8988T (cell line): ENCODE measurements around the gene CFC1B.
"Not testable (repeated sequence)": the region's sequence is repeated elsewhere in the genome, so short reads cannot be mapped to it uniquely, and the experiment has no call there.

Experiments
- DNase-seq: peaks from one replicate; pipeline ENCODE4 v3.0.0; 2011

Gene CFC1B

DNA sequence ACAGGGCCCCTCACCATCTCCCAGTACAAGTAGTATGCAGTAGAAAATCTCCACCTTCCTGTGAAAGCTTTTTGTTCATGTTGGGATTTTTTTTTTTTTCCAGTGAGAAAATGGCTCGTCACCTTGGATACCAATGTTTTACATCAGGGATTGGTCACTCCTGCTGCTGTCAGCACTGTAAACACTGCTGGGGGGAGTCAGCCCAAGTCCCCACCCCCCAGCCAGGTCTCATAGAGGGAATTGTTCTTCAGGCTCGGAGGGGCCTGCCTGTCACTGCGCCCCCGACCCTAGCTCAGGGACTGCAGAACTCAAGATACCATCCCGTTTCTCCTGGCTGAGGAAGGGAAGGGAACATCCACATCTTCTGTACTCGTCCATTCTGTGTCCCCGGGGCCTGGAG, at the start of gene CFC1B:
CFC1B (plus strand) TSS at position 231 of the 400 bp plus-strand sequence. CDS start 263 bp downstream, outside the sequence.
- not testable (repeated sequence) for DNase-seq

DNA sequence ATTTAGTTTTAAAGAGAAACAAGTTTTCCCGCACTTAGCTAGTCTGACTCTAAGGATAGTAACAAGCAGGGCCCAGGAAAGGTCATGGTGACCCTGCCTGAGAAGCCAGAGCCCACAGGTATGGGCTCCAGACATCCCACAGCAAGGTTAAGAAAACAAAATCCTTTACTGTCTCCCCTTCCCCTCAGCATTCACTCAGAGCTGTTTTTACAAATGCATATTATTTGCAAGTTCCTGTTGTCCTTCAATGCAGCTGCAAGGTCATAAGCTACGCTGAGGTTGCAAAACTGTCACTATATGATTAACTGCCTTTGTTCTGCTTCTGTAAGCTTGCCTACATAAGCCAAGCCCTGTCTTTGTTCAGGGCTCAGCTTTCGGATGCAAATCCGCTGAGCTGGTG, 29.9 kb upstream of the CFC1B start:
- DNase-seq, result not testable (repeated sequence)

DNA sequence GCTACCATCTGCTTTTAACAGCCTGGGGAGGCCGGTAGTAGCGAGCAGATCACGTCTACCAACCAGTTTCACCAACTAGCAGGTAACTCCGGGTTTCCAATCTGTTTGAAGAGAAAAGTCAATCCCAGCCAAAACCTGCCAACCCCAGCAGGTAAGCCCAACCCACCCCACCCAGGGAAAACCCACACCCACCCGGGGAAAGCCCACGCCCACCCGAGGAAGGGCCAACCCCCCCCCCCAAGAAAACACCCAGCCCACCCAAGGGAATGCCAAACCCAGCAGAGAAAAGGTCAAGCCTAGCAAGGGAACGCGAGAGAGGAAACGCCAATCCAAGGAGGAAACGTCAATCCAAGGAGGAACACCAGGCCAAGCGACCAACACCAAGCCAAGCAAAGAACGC, 11.8 kb upstream of the CFC1B start, which contains the start of gene POTEI:
POTEI (minus strand) TSS at position 101 of the 400 bp plus-strand sequence; CDS start at position 8, 93 bp downstream.
- DNase-seq, result not testable (repeated sequence)

DNA sequence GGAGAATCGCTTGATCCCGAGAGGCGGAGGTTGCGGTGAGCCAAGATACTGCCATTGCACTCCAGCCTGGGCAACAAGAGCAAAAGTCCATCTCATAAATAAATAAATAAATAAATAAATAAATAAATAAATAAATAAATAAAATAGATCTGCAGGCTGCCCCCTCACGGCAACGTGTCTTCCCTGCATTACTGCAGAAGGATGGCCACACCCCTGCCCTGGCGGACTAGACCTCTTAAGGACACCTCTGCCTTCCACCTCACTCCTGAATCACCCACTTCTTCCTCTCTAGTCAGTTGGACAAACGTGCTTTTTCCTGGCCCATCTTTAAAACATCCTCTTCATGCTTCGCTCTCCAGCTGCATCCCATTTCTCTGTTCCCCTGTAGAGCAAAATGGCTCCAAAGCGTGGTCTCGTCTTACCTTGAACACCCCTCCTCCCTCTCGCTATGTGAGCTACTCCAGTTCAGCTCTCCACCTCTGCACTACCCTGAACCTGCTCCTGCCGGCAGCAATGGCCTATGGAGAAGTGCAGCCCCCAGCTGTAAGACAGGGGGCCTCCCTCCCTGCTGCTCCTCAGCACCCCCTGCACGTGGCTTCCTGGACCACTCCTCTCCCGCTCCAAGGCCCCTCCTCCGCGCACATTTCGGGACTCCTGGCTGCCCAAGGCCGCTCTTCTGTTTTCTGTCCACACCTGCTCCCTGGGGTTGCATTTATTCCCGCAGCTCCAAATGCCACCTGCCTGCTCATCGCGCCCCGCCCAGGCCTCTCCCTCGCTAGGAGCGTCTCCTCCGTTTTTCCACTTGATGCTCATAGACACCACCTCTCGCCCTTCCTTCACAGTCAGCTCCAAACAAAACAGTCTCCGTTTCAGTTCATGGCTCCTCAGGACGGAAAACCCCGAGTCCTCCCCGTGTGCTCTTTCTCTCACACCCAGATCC, 9.9 kb upstream of the CFC1B start:
- not testable (repeated sequence) for DNase-seq

DNA sequence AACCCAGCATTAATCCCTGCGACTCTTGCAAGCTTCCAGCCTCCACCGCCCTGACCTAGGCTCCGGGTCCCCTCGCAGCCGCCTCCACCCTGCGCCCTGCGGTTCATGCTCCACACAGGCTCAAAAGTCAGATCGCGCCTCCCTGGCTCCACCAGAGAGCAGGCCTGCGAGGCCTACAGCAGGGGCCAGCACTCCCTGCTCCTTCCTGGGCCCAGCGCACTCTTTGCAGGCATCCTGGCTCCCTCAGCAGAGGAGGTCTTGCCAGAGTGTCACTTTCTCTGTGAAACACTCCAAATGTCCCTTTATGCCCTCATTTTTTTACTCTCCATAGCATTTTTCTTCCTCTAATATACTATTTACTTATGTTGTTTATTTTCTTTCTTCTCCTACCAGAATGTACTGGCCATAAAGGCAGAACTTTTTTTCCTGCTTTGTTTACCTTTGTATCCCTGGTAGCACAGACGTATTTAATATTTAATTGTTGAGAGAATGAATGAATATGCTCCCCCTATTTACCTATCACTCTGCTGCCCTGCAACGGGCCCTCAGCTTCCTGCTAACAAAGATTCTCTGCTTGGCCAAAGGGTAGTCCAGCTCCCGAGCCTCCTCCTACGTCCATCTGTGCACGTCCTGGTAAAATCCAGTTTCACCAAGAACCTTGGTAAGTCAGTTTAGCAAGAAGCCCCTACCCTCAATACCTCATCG, 9.1 kb upstream of the CFC1B start:
- not testable (repeated sequence) for DNase-seq

DNA sequence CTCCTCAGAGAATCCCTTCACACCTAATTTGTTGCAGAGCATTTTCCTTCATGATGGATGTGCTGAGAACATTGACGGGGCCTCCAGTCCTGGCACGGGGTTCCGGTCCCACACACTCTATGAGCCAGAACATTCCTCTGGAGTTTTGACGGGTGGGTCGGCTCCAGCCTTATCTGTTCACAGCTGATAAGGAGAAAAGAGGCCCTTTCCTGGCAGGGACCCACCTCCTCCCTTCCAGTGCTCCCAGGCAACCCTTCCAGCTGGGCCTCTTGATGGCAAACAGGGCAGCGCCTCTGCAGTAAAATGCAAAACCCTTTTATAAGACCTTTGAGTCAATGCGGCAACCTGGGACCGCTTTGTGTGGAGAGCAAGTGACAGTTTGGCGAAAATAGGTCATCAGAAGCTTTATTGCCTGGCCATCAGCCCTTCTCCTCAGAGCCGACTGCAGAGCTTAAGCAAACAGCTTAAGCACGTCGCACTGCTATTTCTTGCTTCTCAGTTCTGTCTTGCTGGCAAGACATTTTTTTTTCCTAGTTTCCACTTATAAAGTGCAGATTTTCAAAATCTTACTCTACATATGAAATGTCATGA, 2.4 kb upstream of the CFC1B start:
- DNase-seq, result not testable (repeated sequence)

DNA sequence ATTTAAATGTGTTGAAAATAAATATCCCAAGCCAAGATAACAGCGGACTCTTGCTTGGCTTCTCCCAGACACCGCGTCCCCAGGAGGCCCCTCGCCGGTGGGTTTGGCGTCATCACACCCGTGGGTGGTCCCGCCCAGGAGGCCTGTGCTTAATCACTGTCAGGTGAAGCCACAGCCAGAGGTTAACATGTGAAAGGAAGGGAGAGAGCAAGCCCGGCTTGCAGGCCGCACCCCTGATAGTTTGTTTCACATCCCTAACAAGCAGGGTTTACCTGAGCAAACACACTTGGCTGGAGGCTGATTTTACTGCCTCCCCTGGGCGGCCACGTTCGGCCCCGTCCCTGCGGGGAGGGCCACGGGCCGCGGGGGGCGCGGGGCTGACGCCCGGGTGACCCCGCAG, 1.4 kb downstream of the CFC1B start:
- not testable (repeated sequence) for DNase-seq

DNA sequence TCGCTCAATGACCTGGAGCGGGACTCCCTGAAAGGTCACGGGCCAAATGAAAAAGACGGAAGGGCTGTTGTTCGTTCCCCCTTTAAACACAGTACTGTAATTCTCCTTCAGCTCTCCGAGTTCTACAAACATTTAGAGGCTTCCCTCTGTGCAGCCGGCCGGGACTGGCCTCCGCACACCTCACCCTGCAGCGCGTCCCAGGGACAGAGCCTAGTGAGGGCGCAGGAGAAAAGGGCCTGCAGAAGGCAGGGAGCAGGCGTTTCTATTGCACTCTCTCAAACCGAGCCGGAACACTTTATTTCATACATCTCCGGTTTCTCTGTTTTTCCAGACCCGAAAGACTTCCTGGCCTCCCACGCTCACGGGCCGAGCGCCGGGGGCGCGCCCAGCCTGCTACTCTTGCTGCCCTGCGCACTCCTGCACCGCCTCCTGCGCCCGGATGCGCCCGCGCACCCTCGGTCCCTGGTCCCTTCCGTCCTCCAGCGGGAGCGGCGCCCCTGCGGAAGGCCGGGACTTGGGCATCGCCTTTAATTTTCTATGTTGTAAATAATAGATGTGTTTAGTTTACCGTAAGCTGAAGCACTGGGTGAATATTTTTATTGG, 6.4 kb downstream of the CFC1B start:
- DNase-seq, result not testable (repeated sequence)

DNA sequence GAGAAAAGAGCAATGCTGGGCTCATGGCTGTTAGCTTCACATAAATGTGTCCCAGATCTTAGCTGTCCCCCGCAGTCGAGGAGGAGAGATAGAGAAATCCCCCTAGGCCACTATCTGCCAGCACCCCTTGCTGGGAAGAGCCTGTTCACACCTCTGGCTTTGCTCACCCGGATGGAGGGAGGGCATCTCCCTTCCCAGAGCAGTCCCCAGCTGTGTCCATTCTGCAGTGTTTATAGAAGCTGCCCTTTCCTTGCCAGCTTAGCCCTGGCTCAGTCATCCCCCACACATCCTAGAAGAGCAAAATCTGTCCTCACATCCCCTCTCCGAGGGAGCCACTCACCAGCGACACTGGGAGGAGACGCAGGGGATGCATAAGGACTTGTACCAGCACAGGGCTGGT, 8.5 kb downstream of the CFC1B start:
- DNase-seq, result not testable (repeated sequence)

DNA sequence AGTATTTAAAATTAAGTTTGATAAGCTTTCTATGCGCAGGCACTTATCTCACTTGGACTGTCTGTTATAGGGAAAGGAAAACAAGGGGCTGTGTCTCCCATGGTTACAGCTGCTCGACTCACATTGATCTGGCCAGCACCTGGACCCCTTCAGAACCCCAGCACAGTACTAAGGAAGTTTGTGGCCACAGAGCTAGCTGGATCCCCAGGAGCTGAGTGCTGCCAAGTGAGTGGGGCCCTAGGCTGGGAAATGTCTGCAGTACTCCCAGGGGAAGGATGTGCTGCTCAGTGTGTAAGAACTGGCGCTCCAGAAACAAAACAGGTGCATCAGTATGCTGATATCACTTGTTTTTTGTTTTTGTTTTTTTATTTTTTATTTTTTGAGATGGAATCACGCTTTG, 9.2 kb downstream of the CFC1B start:
- DNase-seq, result not testable (repeated sequence)

DNA sequence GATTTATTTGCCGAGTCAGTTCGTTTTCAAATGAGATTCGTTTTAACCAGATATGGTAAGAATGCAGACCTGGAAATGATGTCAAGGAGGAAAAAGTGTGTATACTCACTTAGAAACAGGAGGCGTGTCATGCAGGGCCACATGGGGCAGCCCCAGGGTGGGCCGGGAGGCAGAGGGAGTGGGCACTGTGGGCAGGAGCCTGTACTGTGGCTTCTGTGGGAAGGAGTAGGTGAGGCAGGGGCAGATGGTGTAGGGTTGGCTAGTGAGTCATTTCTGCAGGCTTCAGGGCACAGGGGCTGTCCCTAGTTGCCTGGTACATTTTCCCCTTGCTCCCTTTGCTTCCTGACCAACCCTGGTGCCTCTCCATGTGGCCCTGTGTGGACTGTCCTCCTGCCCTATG, 10.2 kb downstream of the CFC1B start:
- DNase-seq, result not testable (repeated sequence)

DNA sequence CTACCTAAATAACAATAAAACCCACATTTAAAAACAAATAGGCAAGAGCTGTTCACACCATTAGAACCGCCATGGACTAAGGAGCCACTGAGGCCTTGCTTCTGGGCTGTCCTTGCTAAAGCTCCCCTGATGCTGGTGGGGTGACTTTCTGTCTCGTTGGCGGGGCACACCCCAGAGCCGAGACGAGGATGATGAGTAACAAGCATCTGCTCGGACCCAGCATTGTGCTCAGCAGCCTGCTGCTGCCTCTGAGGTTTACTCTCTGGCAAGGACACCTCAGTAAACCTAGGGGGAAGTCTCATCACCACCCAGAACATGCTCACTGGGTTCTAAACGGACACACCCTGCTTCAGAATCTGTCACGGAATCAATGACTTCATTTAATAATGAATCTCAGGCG, 10.7 kb downstream of the CFC1B start:
- not testable (repeated sequence) for DNase-seq

DNA sequence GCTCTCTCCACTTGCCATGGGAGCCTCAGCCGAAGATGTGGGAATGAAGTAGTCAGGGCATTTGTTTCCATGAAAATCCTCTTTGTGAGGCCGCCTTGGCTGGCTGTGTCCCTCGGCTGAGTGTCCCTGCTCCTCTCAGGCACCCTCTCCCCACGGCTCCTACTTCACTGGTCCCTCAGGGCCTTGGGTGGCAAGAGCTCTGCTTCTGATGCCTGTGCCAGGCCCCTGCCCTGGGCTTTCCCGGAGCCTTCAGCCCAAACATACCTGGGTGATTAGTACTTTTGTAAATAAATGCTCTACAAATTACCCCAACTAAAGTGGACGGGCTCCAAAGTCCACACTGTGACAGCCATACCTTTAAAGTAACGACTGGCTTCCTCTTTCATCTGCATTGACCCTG, 15.6 kb downstream of the CFC1B start:
- not testable (repeated sequence) for DNase-seq

DNA sequence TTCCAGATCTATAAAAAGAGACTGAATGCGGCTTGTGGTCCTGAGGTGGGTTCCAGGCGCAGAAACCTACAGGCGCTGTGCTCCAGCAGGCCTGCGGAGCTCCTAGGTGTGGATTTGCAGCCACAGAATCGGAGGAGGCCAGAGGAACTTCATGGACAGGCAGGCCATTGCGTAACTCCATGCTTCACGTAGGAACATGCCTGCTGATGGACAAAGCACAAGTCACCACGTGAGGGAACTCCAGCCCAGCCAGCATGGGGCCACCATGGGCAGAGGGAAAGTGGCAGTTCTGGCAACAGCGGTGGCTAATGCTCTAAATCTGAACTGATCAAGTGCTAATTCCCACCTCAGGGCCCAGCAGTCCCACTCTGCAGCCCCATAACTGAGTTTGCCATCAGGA, 17.2 kb downstream of the CFC1B start:
- not testable (repeated sequence) for DNase-seq

DNA sequence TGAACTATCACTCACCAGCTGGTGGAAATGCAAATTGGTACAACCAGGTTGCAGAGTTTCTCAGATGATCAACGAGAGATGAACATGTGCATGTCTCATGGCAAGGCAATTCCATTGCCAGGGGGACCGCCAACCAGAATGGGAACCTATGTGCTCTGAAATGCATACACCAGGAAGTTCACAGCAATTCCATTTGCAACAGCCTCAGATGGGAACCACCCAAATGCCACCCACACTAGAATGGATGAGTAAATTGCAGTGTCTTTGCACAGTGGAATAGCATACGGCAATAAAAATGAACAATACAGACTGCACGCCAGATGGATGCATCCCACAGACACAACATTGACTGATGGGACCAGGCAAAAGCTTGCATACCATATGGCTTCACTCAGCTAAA, 21.8 kb downstream of the CFC1B start:
- DNase-seq, result not testable (repeated sequence)

DNA sequence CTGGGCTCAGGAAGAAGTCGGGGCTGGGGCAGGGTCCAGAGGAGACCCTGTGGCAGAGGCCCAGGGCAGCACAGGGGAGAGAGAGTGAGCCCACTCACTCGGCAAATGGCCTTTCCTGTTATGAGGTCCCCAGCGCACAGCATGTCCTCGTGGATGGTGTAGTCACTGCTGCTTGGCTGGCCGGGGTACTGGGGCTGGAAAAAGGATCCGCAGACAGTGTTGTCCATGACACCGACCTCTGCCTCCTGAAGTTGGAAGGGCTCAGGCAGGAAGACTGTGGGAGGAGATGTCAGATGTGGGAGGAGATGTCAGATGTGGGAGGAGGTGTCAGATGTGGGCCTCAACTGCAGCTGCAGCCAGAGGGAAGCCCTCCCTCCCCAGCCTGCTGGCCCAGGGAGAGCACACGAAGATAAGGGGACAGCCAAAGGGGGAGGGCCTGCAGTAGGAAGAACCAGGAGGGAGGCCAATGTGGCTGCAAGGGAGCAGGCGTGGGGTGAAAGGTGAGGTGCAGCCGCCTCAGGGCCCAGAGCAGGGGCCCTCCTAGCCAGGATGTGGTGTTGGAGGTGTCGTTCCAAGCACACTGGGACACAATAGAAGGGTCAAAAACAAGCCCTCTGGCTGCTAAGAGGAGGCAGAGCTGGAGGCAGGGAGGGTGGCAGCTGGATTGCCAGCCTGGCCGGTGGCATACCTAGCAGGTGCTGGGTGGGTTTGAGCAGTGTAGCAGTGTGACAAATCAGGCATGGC, 22.9 kb downstream of the CFC1B start:
- not testable (repeated sequence) for DNase-seq

DNA sequence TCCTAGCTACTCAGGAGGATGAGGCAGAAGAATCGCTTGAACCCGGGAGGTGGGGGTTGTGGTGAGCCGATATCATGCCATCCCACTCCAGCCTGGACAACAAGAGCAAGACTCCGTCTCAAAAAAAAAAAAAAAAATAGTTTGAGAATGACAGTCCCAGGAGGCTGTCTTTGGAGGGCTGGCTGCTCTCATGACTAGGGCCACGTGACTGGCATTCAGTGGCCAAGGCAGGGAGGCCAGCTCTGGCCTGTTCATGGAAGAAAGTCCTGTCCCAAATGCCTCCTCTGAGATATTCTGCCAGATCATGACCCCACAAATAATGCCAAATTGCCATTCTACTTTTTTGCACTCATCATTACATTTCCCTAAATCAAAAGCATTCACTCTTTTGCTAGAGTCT, 24.0 kb downstream of the CFC1B start:
- DNase-seq, result not testable (repeated sequence)

DNA sequence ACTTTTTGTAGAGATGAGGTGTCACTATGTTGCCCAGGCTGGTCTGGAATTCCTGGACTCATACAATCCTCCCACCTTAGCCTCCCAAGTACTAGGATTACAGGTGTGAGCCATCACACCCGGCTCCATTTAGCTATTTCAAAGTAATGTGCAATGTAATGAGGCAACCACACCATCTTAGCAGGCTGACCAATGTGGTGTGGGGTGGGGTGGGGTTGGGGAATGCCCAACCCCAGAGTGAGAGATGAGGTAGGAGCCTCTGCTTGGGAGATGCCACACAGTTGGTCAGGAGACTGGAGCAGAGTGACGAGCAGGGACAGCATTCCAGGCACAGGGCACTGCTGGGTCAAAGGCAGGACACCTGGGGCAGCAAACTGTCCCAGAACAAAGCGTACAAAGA, 27.4 kb downstream of the CFC1B start:
- not testable (repeated sequence) for DNase-seq

DNA sequence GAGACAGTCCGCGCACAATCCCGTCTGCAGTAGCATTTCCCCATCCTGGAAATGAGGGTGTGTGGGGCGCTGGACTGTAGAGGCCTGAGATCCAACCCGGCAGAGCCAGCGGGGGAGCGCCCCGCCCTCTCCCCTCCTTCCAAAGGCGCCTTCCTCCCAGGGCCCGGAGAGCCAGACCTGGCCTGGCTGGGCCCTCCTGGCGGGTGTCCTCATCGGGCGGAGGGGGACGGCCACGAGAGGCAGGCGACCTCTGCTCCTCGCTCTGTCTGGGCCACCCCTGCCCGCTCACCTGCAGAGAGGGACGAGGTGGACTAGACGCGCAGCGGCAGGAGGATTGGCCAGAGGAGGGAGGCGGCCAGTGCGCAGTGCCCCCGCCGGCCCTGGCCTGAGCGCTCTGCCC, 28.5 kb downstream of the CFC1B start:
- DNase-seq, result not testable (repeated sequence)

DNA sequence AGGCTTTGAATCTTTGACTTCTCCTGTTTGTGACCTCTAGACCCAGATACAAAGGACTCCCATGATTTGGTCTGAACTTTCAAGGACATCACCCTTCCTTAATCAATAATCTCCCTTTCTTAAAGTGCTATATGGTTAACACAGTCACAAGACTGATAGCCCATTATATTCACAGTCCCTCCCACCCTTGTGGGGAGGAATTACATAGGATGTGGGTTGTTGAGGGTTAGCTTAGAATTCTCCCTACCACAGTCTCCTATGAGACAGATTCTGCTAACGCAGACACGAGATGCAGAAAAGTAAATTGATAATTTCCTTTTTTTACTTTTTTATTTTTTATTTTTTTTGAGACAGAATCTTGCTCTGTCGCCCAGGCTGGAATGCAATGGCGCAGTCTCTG, 33.2 kb downstream of the CFC1B start:
- DNase-seq, result not testable (repeated sequence)

DNA sequence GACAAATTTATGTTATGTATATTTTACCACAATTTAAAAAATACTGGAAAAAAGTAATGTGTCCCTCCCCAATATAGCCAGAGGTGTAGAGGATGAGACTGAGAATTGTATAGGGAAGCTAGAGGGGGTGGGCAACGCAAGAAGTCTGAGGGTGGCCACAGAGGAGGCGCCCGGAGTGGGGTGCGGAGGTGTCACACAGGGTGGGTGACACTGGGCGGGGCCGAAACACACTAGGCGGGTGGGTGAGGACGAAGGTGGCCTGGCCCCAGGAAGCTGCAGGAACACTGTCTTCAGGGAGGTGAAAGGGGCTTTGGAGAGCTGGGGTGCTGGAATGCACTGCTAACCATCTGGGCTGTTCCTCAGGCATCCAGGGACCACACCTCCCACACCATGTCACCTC, 35.4 kb downstream of the CFC1B start:
- not testable (repeated sequence) for DNase-seq

DNA sequence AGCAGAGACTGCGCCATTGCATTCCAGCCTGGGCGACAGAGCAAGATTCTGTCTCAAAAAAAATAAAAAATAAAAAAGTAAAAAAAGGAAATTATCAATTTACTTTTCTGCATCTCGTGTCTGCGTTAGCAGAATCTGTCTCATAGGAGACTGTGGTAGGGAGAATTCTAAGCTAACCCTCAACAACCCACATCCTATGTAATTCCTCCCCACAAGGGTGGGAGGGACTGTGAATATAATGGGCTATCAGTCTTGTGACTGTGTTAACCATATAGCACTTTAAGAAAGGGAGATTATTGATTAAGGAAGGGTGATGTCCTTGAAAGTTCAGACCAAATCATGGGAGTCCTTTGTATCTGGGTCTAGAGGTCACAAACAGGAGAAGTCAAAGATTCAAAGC, 45.1 kb downstream of the CFC1B start:
- DNase-seq, result not testable (repeated sequence)
